ENCODE data around the gene CARD6. TPM values are rescaled to one million over a fixed set of nuclear protein-coding genes. Genes with fewer than 3 reads are reported as not detected.

CARD6 gene
- total and polyA plus RNA-seq, 9 of the 15 experiments (the other 6 are each of a cell fraction or from before 2014, with no cell fraction given) = 3.5 to 8.3 (median 5.9) TPM

DNA sequence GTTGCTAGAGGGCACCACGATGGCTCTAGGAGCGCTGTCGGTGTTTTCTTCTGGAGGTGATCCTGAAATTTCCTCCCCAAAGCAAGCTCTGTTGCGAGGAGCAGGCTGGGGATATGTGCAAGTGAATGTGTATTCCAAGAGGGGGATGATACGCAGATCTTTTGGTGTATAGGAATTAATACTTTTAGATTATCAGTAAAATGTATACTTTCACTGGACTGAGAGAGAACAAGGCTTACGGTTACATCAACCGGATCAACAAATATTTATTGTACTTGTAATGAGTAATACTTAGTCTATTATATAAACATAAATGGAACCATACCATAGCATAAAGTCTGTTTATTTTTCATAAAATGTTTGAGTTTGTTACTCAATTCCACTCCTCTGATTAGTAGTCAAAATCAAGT is 42.4 kb upstream of the CARD6 start (continued):
- TF ChIP-seq ZNF354B (CRISPR knock-in tag; IDR thresholded peaks at IDR 0.05) = no peak
- TF ChIP-seq, protein P1, sequence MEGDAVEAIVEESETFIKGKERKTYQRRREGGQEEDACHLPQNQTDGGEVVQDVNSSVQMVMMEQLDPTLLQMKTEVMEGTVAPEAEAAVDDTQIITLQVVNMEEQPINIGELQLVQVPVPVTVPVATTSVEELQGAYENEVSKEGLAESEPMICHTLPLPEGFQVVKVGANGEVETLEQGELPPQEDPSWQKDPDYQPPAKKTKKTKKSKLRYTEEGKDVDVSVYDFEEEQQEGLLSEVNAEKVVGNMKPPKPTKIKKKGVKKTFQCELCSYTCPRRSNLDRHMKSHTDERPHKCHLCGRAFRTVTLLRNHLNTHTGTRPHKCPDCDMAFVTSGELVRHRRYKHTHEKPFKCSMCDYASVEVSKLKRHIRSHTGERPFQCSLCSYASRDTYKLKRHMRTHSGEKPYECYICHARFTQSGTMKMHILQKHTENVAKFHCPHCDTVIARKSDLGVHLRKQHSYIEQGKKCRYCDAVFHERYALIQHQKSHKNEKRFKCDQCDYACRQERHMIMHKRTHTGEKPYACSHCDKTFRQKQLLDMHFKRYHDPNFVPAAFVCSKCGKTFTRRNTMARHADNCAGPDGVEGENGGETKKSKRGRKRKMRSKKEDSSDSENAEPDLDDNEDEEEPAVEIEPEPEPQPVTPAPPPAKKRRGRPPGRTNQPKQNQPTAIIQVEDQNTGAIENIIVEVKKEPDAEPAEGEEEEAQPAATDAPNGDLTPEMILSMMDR (IDR thresholded peaks at IDR 0.05 in 2 of 3, conservative IDR thresholded peaks at IDR 0.05 in 1 of 3; ENCODE audit: insufficient read depth in 2 of 3, low read depth in 1 of 3, low read length in 3 of 3) = peak in 2 of 3 experiments; percentile 37 to 46; a peak in 4 of 6 replicates
- TF ChIP-seq, protein P2, sequence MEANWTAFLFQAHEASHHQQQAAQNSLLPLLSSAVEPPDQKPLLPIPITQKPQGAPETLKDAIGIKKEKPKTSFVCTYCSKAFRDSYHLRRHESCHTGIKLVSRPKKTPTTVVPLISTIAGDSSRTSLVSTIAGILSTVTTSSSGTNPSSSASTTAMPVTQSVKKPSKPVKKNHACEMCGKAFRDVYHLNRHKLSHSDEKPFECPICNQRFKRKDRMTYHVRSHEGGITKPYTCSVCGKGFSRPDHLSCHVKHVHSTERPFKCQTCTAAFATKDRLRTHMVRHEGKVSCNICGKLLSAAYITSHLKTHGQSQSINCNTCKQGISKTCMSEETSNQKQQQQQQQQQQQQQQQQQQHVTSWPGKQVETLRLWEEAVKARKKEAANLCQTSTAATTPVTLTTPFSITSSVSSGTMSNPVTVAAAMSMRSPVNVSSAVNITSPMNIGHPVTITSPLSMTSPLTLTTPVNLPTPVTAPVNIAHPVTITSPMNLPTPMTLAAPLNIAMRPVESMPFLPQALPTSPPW (CRISPR knock-in tag; IDR thresholded peaks at IDR 0.05) = no peak
- no peak for TF ChIP-seq FIP1L1 (IDR thresholded peaks at IDR 0.05; ENCODE audit: low read depth, low read length, poor library complexity, severe bottlenecking)
- TF ChIP-seq SMARCA4 (IDR thresholded peaks at IDR 0.05) = 0 out of 2 replicates have a peak, but pooled peaks have one; percentile 4
- TF ChIP-seq ZNF197 (CRISPR knock-in tag; IDR thresholded peaks at IDR 0.05; ENCODE audit: low read depth) = 0 out of 2 replicates have a peak, but pooled peaks have one; percentile 19
- TF ChIP-seq, protein P3, sequence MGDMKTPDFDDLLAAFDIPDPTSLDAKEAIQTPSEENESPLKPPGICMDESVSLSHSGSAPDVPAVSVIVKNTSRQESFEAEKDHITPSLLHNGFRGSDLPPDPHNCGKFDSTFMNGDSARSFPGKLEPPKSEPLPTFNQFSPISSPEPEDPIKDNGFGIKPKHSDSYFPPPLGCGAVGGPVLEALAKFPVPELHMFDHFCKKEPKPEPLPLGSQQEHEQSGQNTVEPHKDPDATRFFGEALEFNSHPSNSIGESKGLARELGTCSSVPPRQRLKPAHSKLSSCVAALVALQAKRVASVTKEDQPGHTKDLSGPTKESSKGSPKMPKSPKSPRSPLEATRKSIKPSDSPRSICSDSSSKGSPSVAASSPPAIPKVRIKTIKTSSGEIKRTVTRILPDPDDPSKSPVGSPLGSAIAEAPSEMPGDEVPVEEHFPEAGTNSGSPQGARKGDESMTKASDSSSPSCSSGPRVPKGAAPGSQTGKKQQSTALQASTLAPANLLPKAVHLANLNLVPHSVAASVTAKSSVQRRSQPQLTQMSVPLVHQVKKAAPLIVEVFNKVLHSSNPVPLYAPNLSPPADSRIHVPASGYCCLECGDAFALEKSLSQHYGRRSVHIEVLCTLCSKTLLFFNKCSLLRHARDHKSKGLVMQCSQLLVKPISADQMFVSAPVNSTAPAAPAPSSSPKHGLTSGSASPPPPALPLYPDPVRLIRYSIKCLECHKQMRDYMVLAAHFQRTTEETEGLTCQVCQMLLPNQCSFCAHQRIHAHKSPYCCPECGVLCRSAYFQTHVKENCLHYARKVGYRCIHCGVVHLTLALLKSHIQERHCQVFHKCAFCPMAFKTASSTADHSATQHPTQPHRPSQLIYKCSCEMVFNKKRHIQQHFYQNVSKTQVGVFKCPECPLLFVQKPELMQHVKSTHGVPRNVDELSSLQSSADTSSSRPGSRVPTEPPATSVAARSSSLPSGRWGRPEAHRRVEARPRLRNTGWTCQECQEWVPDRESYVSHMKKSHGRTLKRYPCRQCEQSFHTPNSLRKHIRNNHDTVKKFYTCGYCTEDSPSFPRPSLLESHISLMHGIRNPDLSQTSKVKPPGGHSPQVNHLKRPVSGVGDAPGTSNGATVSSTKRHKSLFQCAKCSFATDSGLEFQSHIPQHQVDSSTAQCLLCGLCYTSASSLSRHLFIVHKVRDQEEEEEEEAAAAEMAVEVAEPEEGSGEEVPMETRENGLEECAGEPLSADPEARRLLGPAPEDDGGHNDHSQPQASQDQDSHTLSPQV (IDR thresholded peaks at IDR 0.05) = 0 out of 2 replicates have a peak, but pooled peaks have one; percentile 45
- no peak for TF ChIP-seq ZSCAN29 (IDR thresholded peaks at IDR 0.05)
- no peak for TF ChIP-seq ZNF263 (CRISPR knock-in tag; IDR thresholded peaks at IDR 0.05; ENCODE audit: borderline replicate concordance)
- TF ChIP-seq KDM2B (CRISPR knock-in tag; IDR thresholded peaks at IDR 0.05) = no peak
- no peak for TF ChIP-seq PTBP1 (IDR thresholded peaks at IDR 0.05; ENCODE audit: low read depth, low read length)
- no peak for TF ChIP-seq CREM (IDR thresholded peaks at IDR 0.05; ENCODE audit: low read depth)
- no peak for TF ChIP-seq FOXM1 (IDR thresholded peaks at IDR 0.05; ENCODE audit: low read depth)
- TF ChIP-seq FOXM1 (CRISPR knock-in tag; IDR thresholded peaks at IDR 0.05; ENCODE audit: low read depth) = no peak
- no peak for TF ChIP-seq TAF1 (IDR thresholded peaks at IDR 0.05; ENCODE audit: control insufficient read depth, extremely low read depth, insufficient read depth, low read length, severe bottlenecking)
- no peak for TF ChIP-seq ZFP1 (CRISPR knock-in tag; IDR thresholded peaks at IDR 0.05)
- 0 out of 2 replicates have a peak, but pooled peaks have one; percentile 25 for TF ChIP-seq BRD4 (IDR thresholded peaks at IDR 0.05)
- TF ChIP-seq RHOXF2B (CRISPR knock-in tag; conservative IDR thresholded peaks at IDR 0.05) = no peak
- peak in 1 of 2 experiments; percentile 61; a peak in 1 of 4 replicates for TF ChIP-seq SIN3A (IDR thresholded peaks at IDR 0.05; ENCODE audit: borderline replicate concordance in 2 of 2, control insufficient read depth in 1 of 2, low read depth in 2 of 2, low read length in 2 of 2)
- TF ChIP-seq TEAD4 (IDR thresholded peaks at IDR 0.05; ENCODE audit: low read length) = no peak
- no peak for TF ChIP-seq TEAD4 (CRISPR knock-in tag; IDR thresholded peaks at IDR 0.05; ENCODE audit: borderline replicate concordance)
- TF ChIP-seq HCFC1 (IDR thresholded peaks at IDR 0.05; ENCODE audit: low read depth, low read length) = no peak
- no peak for TF ChIP-seq ZNF165 (CRISPR knock-in tag; IDR thresholded peaks at IDR 0.05; ENCODE audit: borderline replicate concordance)
